HCT116 (cell line): ENCODE results near the gene FRA10AC1. TPM values are rescaled to one million over a fixed set of nuclear protein-coding genes. Genes with fewer than 3 reads are reported as not detected.

Experiments used
- ATAC-seq: fragments of 200-7000 bp; cut with Tn5 transposase; 2 replicates; pipeline ENCODE4 v1.9.1; 2020; ENCODE audit warnings: mild to moderate bottlenecking, moderate library complexity
- BruUV-seq: library from RNA; stranded (reverse); fragments of 400-500 nt; replicated peaks from 2 replicates; lab custom pipeline; 2021; lab: Mats Ljungman, UMichigan
- CTCF ChIA-PET: fragments of 300-600 bp; sonication (Branson Sonifier 250); formaldehyde crosslinking; loops from one replicate; lab custom pipeline; 2021; ENCODE audit warnings: antibody characterized with exemption; lab: Charles Lee
- POLR2A ChIA-PET: fragments of 300-600, 350-600 bp; sonication (Branson Sonifier 250); formaldehyde crosslinking; loops from one replicate; lab custom pipeline; 2021; ENCODE audit warnings: antibody characterized with exemption; lab: Charles Lee
- RAD21 ChIA-PET, 2 experiments: fragments of 300-600 bp; sonication (Branson Sonifier 250); formaldehyde crosslinking; loops; one replicate each; lab custom pipeline; 2023; ENCODE audit warnings: low total read pairs in 2 of 2; ENCODE audit not compliant: uncharacterized antibody in 2 of 2, unreplicated experiment in 2 of 2, low non-redundant PET in 1 of 2; lab: Charles Lee
- DNase-seq: peaks from one replicate; pipeline ENCODE4 v3.0.0-alpha.2; 2010; ENCODE audit warnings: low read depth, low spot score
- H2AFZ ChIP-seq: fragments of 200-600 bp; shearing (Covaris generic), sonication (generic); 2 replicates; pipeline ENCODE4 v1.6.1; 2017; ENCODE audit warnings: low read depth, mixed run types, mixed read lengths, antibody characterized with exemption, low read length; ENCODE audit not compliant: poor library complexity, severe bottlenecking
- H3K27ac ChIP-seq: 2 replicates; pipeline ENCODE4 v1.5.1; 2012; ENCODE audit warnings: low read depth, low read length
- H3K27me3 ChIP-seq: fragments of 200-600 bp; sonication (generic); 2 replicates; pipeline ENCODE4 v1.6.1; 2016; ENCODE audit warnings: mixed run types, low read length, mixed read lengths; ENCODE audit not compliant: insufficient read depth
- H3K36me3 ChIP-seq, 2 experiments: fragments of 200-500 bp in 1 of 2; fragments of 200-600 bp in 1 of 2; sonication (Bioruptor generic) in 1 of 2; sonication (generic) in 1 of 2; 2 replicates each; pipeline versions ENCODE4 v1.5.1 to v1.6.1; 2014 to 2016; ENCODE audit warnings: low read length in 2 of 2, inconsistent platforms in 1 of 2, mixed read lengths in 1 of 2, mixed run types in 1 of 2; ENCODE audit not compliant: insufficient read depth in 2 of 2, control insufficient read depth in 1 of 2
- H3K4me1 ChIP-seq, 2 experiments: fragments of 200-600 bp in 1 of 2; sonication (generic) in 1 of 2; 2 replicates each; pipeline versions ENCODE4 v1.5.1 to v1.6.1; 2012 to 2017; ENCODE audit warnings: low read length in 2 of 2, inconsistent platforms in 1 of 2, mild to moderate bottlenecking in 1 of 2, mixed read lengths in 1 of 2, mixed run types in 1 of 2, moderate library complexity in 1 of 2; ENCODE audit not compliant: insufficient read depth in 2 of 2, control insufficient read depth in 1 of 2
- H3K4me2 ChIP-seq: fragments of 200-600 bp; sonication (generic); 2 replicates; pipeline ENCODE4 v1.6.1; 2017; ENCODE audit warnings: mixed run types, low read length, mixed read lengths
- H3K4me3 ChIP-seq, 2 experiments: fragments of 200-600 bp in 1 of 2; sonication (generic) in 1 of 2; replicated peaks in 1 of 2; 2 replicates each; pipeline ENCODE4 v1.5.1; 2011 to 2016; ENCODE audit warnings: low read length in 2 of 2, control low read depth in 1 of 2, low read depth in 1 of 2, mild to moderate bottlenecking in 1 of 2, mixed read lengths in 1 of 2, mixed run types in 1 of 2
- H3K79me2 ChIP-seq: fragments of 200-600 bp; sonication (generic); 2 replicates; pipeline ENCODE4 v1.6.1; 2017; ENCODE audit warnings: mild to moderate bottlenecking, mixed run types, low read length, moderate library complexity, mixed read lengths; ENCODE audit not compliant: insufficient read depth
- H3K9ac ChIP-seq: fragments of 200-600 bp; sonication (generic); 2 replicates; pipeline ENCODE4 v1.6.1; 2016; ENCODE audit warnings: low read length, mixed read lengths
- H3K9me2 ChIP-seq: fragments of 200-600 bp; sonication (generic), shearing (Covaris generic); 2 replicates; pipeline ENCODE4 v1.6.1; 2017; ENCODE audit warnings: mixed run types, mild to moderate bottlenecking, moderate library complexity; ENCODE audit not compliant: insufficient read depth
- H3K9me3 ChIP-seq, 2 experiments: fragments of 200-500 bp in 1 of 2; fragments of 200-600 bp in 1 of 2; sonication (Bioruptor generic) in 1 of 2; sonication (generic) in 1 of 2; 2 replicates each; pipeline ENCODE4 v1.6.1; 2014 to 2017; ENCODE audit warnings: low read length in 2 of 2, mixed read lengths in 2 of 2, inconsistent platforms in 1 of 2, low read depth in 1 of 2, mild to moderate bottlenecking in 1 of 2, mixed run types in 1 of 2, moderate library complexity in 1 of 2; ENCODE audit not compliant: control insufficient read depth in 1 of 2, insufficient read depth in 1 of 2
- H4K20me1 ChIP-seq: fragments of 200-600 bp; sonication (generic), shearing (Covaris generic); 2 replicates; pipeline ENCODE4 v1.6.1; 2017; ENCODE audit warnings: mixed run types, mild to moderate bottlenecking, moderate library complexity; ENCODE audit not compliant: insufficient read depth
- CBX3 ChIP-seq: IDR thresholded peaks from 2 replicates; pipeline ENCODE4 v1.6.1; 2012; ENCODE audit warnings: low read depth
- CTCF ChIP-seq, 3 experiments: fragments of 200-600 bp in 1 of 3; sonication (generic) in 1 of 3; IDR thresholded peaks in 2 of 3; conservative IDR thresholded peaks in 1 of 3; 2 replicates each; pipeline ENCODE4 v1.5.1; 2012 to 2017; ENCODE audit warnings: low read depth in 2 of 3, low read length in 2 of 3, antibody characterized with exemption in 1 of 3, borderline replicate concordance in 1 of 3, control low read depth in 1 of 3, mild to moderate bottlenecking in 1 of 3, mixed read lengths in 1 of 3, mixed run types in 1 of 3, moderate library complexity in 1 of 3; ENCODE audit not compliant: insufficient read depth in 1 of 3
- EZH2phosphoT487 ChIP-seq: fragments of 200-600 bp; IDR thresholded peaks from 2 replicates; pipeline ENCODE4 v1.6.1; 2018; ENCODE audit warnings: antibody characterized with exemption, borderline replicate concordance
- JUND ChIP-seq: IDR thresholded peaks from 2 replicates; pipeline ENCODE4 v1.6.1; 2012
- MAX ChIP-seq: IDR thresholded peaks from 2 replicates; pipeline ENCODE4 v1.6.1; 2012
- POLR2AphosphoS5 ChIP-seq: IDR thresholded peaks from 2 replicates; pipeline ENCODE4 v1.6.1; 2011; ENCODE audit warnings: mild to moderate bottlenecking, low read depth, low read length, moderate library complexity
- RAD21 ChIP-seq: IDR thresholded peaks from 2 replicates; pipeline ENCODE4 v1.6.1; 2012; ENCODE audit warnings: low read depth, mild to moderate bottlenecking
- SIN3A ChIP-seq: IDR thresholded peaks from 2 replicates; pipeline ENCODE4 v1.6.1; 2012; ENCODE audit warnings: low read depth
- SP1 ChIP-seq: IDR thresholded peaks from 2 replicates; pipeline ENCODE4 v1.6.1; 2012; ENCODE audit warnings: low read depth
- SRF ChIP-seq: IDR thresholded peaks from 2 replicates; pipeline ENCODE4 v1.6.1; 2012; ENCODE audit warnings: low read depth
- ZBTB33 ChIP-seq: IDR thresholded peaks from 2 replicates; pipeline ENCODE4 v1.6.1; 2011; ENCODE audit warnings: mild to moderate bottlenecking, low read length, moderate library complexity; ENCODE audit not compliant: insufficient replicate concordance; ENCODE audit errors: extremely low read depth
- ZFX ChIP-seq: fragments of 450-650 bp; IDR thresholded peaks from 2 replicates; pipeline ENCODE4 v1.6.1; 2017
- ZNF274 ChIP-seq: fragments of 200-500 bp; sonication (Bioruptor generic); IDR thresholded peaks from 2 replicates; pipeline ENCODE4 v1.6.1; 2014; ENCODE audit warnings: mild to moderate bottlenecking, low read depth, low read length, inconsistent platforms
- intact Hi-C: fragments of 100-400 bp; cut with micrococcal nuclease; formaldehyde crosslinking; loops from 2 replicates; pipeline ENCODE4 v1.10.0; 2022
- total RNA-seq: library from RNA; stranded (reverse); gene quantifications from one replicate; pipeline ENCODE4 v1.2.1, GENCODE V29; 2021; ENCODE audit not compliant: unreplicated experiment

Gene FRA10AC1
- total RNA-seq, 1 experiment from 2014 or later = 21.9 TPM

- CTCF ChIA-PET = no interaction called here
- peaks cover 0 to 4% of the 10 kb centered on the region in 2 experiments; a peak in 2 of 4 replicates for H3K4me1 ChIP-seq
- no peak for TF ChIP-seq SP1
- TF ChIP-seq, all 23 proteins: peak for 0
- no peaks in the 10 kb centered on the region for H3K27me3 ChIP-seq
- DNase-seq = no peak
- no peak overlapping the region for H3K4me3 ChIP-seq
- intact Hi-C loops = no loop called here
- ChIA-PET POLR2A (interaction anchor here (0.9 kb wide), 1 partner anchor 103 kb away, joined by 5 read pairs; no protein-coding TSS in a partner anchor), RAD21 (no interaction called here)
- H3K9me3 ChIP-seq = no peaks in the 10 kb centered on the region
- no TSS peak for BruUV-seq
- ATAC-seq = no peak
- no peak overlapping the region for H2AFZ ChIP-seq
- H3K27ac ChIP-seq = no peak overlapping the region
- H4K20me1 ChIP-seq = no peaks in the 10 kb centered on the region
- no peaks in the 10 kb centered on the region for H3K9me2 ChIP-seq
- H3K4me2 ChIP-seq = no peak overlapping the region
- H3K9ac ChIP-seq = no peak overlapping the region
- H3K36me3 ChIP-seq = no peaks in the 10 kb centered on the region
- no peaks in the 10 kb centered on the region for H3K79me2 ChIP-seq
Observed at GRCh38 chr10:93657757-93658156, 44.6 kb downstream of the FRA10AC1 start.

- RAD21 ChIA-PET = no interaction called here
- no peak for TF ChIP-seq CTCF (IDR thresholded peaks at IDR 0.05 in 2 of 3, conservative IDR thresholded peaks at IDR 0.05 in 1 of 3; ENCODE audit: borderline replicate concordance in 1 of 3, insufficient read depth in 1 of 3, low read depth in 2 of 3, low read length in 2 of 3)
- TF ChIP-seq SRF = no peak
- no peak for TF ChIP-seq SP1
- TF ChIP-seq RAD21 = no peak
- no peak for TF ChIP-seq ZFX
- no peak for TF ChIP-seq ZBTB33
- no peak for TF ChIP-seq EZH2phosphoT487
- no peak for TF ChIP-seq JUND
- TF ChIP-seq CBX3 = no peak
- no peak for TF ChIP-seq ZNF274
- no peak for TF ChIP-seq SIN3A
- no peak for TF ChIP-seq MAX
- no peak for TF ChIP-seq POLR2AphosphoS5
Observed at GRCh38 chr10:93656155-93656554, 46.2 kb downstream of the FRA10AC1 start.

More at GRCh38 chr10:93656155-93656554, 46.2 kb downstream of the FRA10AC1 start:
- no peak for DNase-seq
- Histone ChIP-seq H2AFZ (no peak overlapping the region), H3K9me2 (no peaks in the 10 kb centered on the region), H3K4me2 (no peak overlapping the region), H3K27me3 (no peaks in the 10 kb centered on the region), H3K79me2 (no peaks in the 10 kb centered on the region), H3K4me1 (peaks cover 0 to 6% of the 10 kb centered on the region in 2 experiments; a peak in 2 of 4 replicates), H3K36me3 (no peaks in the 10 kb centered on the region), H3K9me3 (no peaks in the 10 kb centered on the region), H3K27ac (no peak overlapping the region), H4K20me1 (no peaks in the 10 kb centered on the region), H3K4me3 (no peak overlapping the region), H3K9ac (no peak overlapping the region)
- ChIA-PET CTCF (no interaction called here), POLR2A (no interaction called here)
- ATAC-seq = no peak
- intact Hi-C loops = no loop called here
- BruUV-seq = no TSS peak
